ENCODE data around the gene RFX2.
"Not testable (repeated sequence)": the region's sequence is repeated elsewhere in the genome, so short reads cannot be mapped to it uniquely, and the experiment has no call there.

Gene RFX2

GRCh38 chr19:5961969-5962945 lies 148.0 kb downstream of the RFX2 start:
- no peak overlapping the region for H3K27ac ChIP-seq (ENCODE audit: low read depth, low read length)
- peaks cover 100% of the 10 kb centered on the region for H3K79me2 ChIP-seq (ENCODE audit: control insufficient read depth, low read length)
- H4K20me1 ChIP-seq (ENCODE audit: control insufficient read depth, insufficient read depth, low read depth, low read length) = peaks cover 53% of the 10 kb centered on the region
- H3K27me3 ChIP-seq (ENCODE audit: control insufficient read depth, low read length) = no peaks in the 10 kb centered on the region
- H3K9me3 ChIP-seq (ENCODE audit: control insufficient read depth, insufficient read depth, low read length) = no peaks in the 10 kb centered on the region
- H3K4me3 ChIP-seq (ENCODE audit: low read length) = no peak overlapping the region
- peaks cover 49% of the 10 kb centered on the region for H3K36me3 ChIP-seq (ENCODE audit: control insufficient read depth, low read length)
- H3K9me2 ChIP-seq (replicated peaks; ENCODE audit: control insufficient read depth, low read length) = no peaks in the 10 kb centered on the region
- no peaks in the 10 kb centered on the region for H3F3A ChIP-seq (ENCODE audit: control insufficient read depth, insufficient read depth)
- no peak for TF ChIP-seq CTCF (IDR thresholded peaks at IDR 0.05; ENCODE audit: low read depth, low read length, poor library complexity, severe bottlenecking)
- TF ChIP-seq EZH2phosphoT487 (IDR thresholded peaks at IDR 0.05; ENCODE audit: borderline replicate concordance, low read length) = no peak
- H3K4me1 ChIP-seq (ENCODE audit: control insufficient read depth, low read length) = peaks cover 9% of the 10 kb centered on the region
- H3K4me2 ChIP-seq (ENCODE audit: low read length) = no peak overlapping the region

- H3K9me2 ChIP-seq (replicated peaks; ENCODE audit: control insufficient read depth, low read length); H3K9me3 ChIP-seq (ENCODE audit: control insufficient read depth, insufficient read depth, low read length); H3K27me3 ChIP-seq (ENCODE audit: control insufficient read depth, low read length); H3K27ac ChIP-seq (ENCODE audit: low read depth, low read length); H3K4me2 ChIP-seq (ENCODE audit: low read length); H3F3A ChIP-seq (ENCODE audit: control insufficient read depth, insufficient read depth); H3K4me3 ChIP-seq (ENCODE audit: low read length): not testable (repeated sequence)
- H3K36me3 ChIP-seq (ENCODE audit: control insufficient read depth, low read length) = peaks cover 47% of the 10 kb centered on the region
- H3K79me2 ChIP-seq (ENCODE audit: control insufficient read depth, low read length) = peaks cover 100% of the 10 kb centered on the region
- peaks cover 14% of the 10 kb centered on the region for H3K4me1 ChIP-seq (ENCODE audit: control insufficient read depth, low read length)
- H4K20me1 ChIP-seq (ENCODE audit: control insufficient read depth, insufficient read depth, low read depth, low read length) = peaks cover 52% of the 10 kb centered on the region
Observed at GRCh38 chr19:5961641-5961968, 148.7 kb downstream of the RFX2 start.

GRCh38 chr19:5960005-5961001 lies 150.0 kb downstream of the RFX2 start:
- no peak overlapping the region for H3K27ac ChIP-seq (ENCODE audit: low read depth, low read length)
- H3K4me2 ChIP-seq (ENCODE audit: low read length) = no peak overlapping the region
- H3K4me1 ChIP-seq (ENCODE audit: control insufficient read depth, low read length) = peaks cover 27% of the 10 kb centered on the region

More at GRCh38 chr19:5960005-5961001, 150.0 kb downstream of the RFX2 start:
- H3K4me3 ChIP-seq (ENCODE audit: low read length) = no peak overlapping the region
- TF ChIP-seq EZH2phosphoT487 (IDR thresholded peaks at IDR 0.05; ENCODE audit: borderline replicate concordance, low read length) (no peak), CTCF (IDR thresholded peaks at IDR 0.05; ENCODE audit: low read depth, low read length, poor library complexity, severe bottlenecking) (no peak)
- H3K79me2 ChIP-seq (ENCODE audit: control insufficient read depth, low read length) = peaks cover 100% of the 10 kb centered on the region
- H3F3A ChIP-seq (ENCODE audit: control insufficient read depth, insufficient read depth) = no peaks in the 10 kb centered on the region
- no peaks in the 10 kb centered on the region for H3K27me3 ChIP-seq (ENCODE audit: control insufficient read depth, low read length)
- no peaks in the 10 kb centered on the region for H3K9me2 ChIP-seq (replicated peaks; ENCODE audit: control insufficient read depth, low read length)
- no peaks in the 10 kb centered on the region for H3K9me3 ChIP-seq (ENCODE audit: control insufficient read depth, insufficient read depth, low read length)
- peaks cover 36% of the 10 kb centered on the region for H3K36me3 ChIP-seq (ENCODE audit: control insufficient read depth, low read length)
- H4K20me1 ChIP-seq (ENCODE audit: control insufficient read depth, insufficient read depth, low read depth, low read length) = peaks cover 40% of the 10 kb centered on the region; the same call in 1 of the 2 replicates

Data from DOHH2 (cell line).